ENCODE measurements around the gene NEK3.
"Not testable (repeated sequence)": the region's sequence is repeated elsewhere in the genome, so short reads cannot be mapped to it uniquely, and the experiment has no call there.

NEK3 gene

DNA sequence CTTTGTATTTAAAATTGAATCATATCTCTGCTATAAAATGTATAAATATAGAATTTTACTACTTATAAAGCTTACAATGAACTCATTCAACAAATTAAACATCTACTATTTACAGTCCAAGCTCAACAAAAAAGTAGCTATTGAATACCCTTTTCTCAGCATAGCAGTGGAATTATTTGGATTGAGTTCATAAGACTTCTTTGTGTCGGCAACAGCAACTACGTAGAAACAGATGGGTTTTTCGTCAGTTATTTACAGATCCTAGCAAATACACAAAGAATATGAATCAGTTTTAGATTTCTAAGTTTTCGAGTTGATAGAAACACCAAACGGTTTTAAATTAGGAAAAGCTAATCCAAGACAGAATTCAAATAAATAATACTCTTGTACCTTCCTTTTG is 10.4 kb upstream of the NEK3 start:
- H3K36me3 ChIP-seq (ENCODE audit: control insufficient read depth in 1 of 2, insufficient read depth in 2 of 2, low read length in 2 of 2) = peaks cover 0 to 24% of the 10 kb centered on the region in 2 donors
- H3K9ac ChIP-seq (ENCODE audit: low read depth in 1 of 2, low read length in 2 of 2) = no peak overlapping the region

DNA sequence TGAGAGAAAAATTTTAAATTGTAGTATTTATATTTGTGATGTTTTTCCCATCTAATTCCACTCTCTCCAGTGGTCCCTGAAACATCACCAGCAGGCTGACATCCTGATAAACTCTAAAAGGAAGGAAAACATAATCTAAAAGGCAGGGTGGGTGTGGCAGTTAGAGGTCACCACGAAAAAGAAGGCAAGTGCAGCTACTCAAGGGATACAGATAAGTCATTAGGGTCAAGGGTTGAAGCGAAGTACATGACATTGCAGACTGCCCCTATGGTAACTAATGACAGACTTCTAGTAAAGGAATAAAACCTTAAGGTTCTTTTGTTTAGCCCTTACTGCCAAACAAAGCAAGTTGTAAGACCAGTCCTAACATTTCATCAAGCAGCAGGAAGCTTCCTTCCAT is 6.0 kb upstream of the NEK3 start:
- Histone ChIP-seq H3K36me3 (ENCODE audit: control insufficient read depth in 1 of 2, insufficient read depth in 2 of 2, low read length in 2 of 2) (peaks cover 0 to 15% of the 10 kb centered on the region in 2 donors), H3K9ac (ENCODE audit: low read depth in 1 of 2, low read length in 2 of 2) (no peak overlapping the region), H3K27me3 (ENCODE audit: control insufficient read depth in 1 of 2, insufficient read depth in 2 of 2, low read length in 2 of 2) (no peaks in the 10 kb centered on the region), H3K4me3 (ENCODE audit: low read depth in 1 of 2, low read length in 2 of 2) (no peak overlapping the region), H3K4me1 (ENCODE audit: control insufficient read depth in 1 of 2, insufficient read depth in 2 of 2, low read length in 2 of 2) (peaks cover 22 to 28% of the 10 kb centered on the region in 2 donors), H3K9me3 (ENCODE audit: control insufficient read depth in 1 of 2, low read length in 2 of 2) (no peaks in the 10 kb centered on the region), H3K27ac (ENCODE audit: low read depth, low read length) (no peak overlapping the region)

More for the DNA sequence above, 10.4 kb upstream of the NEK3 start:
- no peak overlapping the region for H3K4me3 ChIP-seq (ENCODE audit: low read depth in 1 of 2, low read length in 2 of 2)
- no peaks in the 10 kb centered on the region for H3K9me3 ChIP-seq (ENCODE audit: control insufficient read depth in 1 of 2, low read length in 2 of 2)
- H3K27ac ChIP-seq (ENCODE audit: low read depth, low read length) = no peak overlapping the region
- H3K4me1 ChIP-seq (ENCODE audit: control insufficient read depth in 1 of 2, insufficient read depth in 2 of 2, low read length in 2 of 2) = no peaks in the 10 kb centered on the region
- no peaks in the 10 kb centered on the region for H3K27me3 ChIP-seq (ENCODE audit: control insufficient read depth in 1 of 2, insufficient read depth in 2 of 2, low read length in 2 of 2)

GRCh38 chr13:52164989-52165388 is 5.6 kb upstream of the NEK3 start:
- no peak overlapping the region for H3K4me3 ChIP-seq (ENCODE audit: low read depth in 1 of 2, low read length in 2 of 2)
- no peak overlapping the region for H3K9ac ChIP-seq (ENCODE audit: low read depth in 1 of 2, low read length in 2 of 2)
- no peaks in the 10 kb centered on the region for H3K27me3 ChIP-seq (ENCODE audit: control insufficient read depth in 1 of 2, insufficient read depth in 2 of 2, low read length in 2 of 2)
- H3K9me3 ChIP-seq (ENCODE audit: control insufficient read depth in 1 of 2, low read length in 2 of 2) = no peaks in the 10 kb centered on the region
- H3K27ac ChIP-seq (ENCODE audit: low read depth, low read length) = no peak overlapping the region
- peaks cover 24 to 30% of the 10 kb centered on the region in 2 donors for H3K4me1 ChIP-seq (ENCODE audit: control insufficient read depth in 1 of 2, insufficient read depth in 2 of 2, low read length in 2 of 2)
- H3K36me3 ChIP-seq (ENCODE audit: control insufficient read depth in 1 of 2, insufficient read depth in 2 of 2, low read length in 2 of 2) = peaks cover 0 to 10% of the 10 kb centered on the region in 2 donors

DNA sequence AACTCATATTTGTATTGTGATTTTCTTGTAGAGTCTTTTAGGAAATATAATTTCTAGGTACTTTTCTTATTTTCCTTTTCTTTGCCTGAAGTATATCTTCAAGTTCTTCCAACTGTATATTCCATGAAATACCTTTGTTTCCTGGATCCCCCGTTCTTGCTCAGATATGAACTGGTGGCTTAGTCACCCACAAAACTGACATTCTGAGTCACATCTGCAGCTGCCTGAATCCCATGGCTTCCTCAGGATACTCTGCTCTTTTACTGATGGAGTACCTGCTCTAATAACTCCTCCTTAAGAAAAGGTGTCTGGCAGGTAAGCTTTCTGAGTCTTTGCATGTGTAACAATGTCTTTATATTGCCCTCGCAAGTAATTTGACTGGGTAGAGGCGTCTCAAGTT is 4.5 kb upstream of the NEK3 start:
- not testable (repeated sequence) for H3K27ac ChIP-seq (ENCODE audit: low read depth, low read length); H3K9ac ChIP-seq (ENCODE audit: low read depth in 1 of 2, low read length in 2 of 2); H3K27me3 ChIP-seq (ENCODE audit: control insufficient read depth in 1 of 2, insufficient read depth in 2 of 2, low read length in 2 of 2); H3K4me3 ChIP-seq (ENCODE audit: low read depth in 1 of 2, low read length in 2 of 2); H3K36me3 ChIP-seq (ENCODE audit: control insufficient read depth in 1 of 2, insufficient read depth in 2 of 2, low read length in 2 of 2); H3K9me3 ChIP-seq (ENCODE audit: control insufficient read depth in 1 of 2, low read length in 2 of 2)
- H3K4me1 ChIP-seq (ENCODE audit: control insufficient read depth in 1 of 2, insufficient read depth in 2 of 2, low read length in 2 of 2) = peaks cover 29 to 35% of the 10 kb centered on the region in 2 donors

DNA sequence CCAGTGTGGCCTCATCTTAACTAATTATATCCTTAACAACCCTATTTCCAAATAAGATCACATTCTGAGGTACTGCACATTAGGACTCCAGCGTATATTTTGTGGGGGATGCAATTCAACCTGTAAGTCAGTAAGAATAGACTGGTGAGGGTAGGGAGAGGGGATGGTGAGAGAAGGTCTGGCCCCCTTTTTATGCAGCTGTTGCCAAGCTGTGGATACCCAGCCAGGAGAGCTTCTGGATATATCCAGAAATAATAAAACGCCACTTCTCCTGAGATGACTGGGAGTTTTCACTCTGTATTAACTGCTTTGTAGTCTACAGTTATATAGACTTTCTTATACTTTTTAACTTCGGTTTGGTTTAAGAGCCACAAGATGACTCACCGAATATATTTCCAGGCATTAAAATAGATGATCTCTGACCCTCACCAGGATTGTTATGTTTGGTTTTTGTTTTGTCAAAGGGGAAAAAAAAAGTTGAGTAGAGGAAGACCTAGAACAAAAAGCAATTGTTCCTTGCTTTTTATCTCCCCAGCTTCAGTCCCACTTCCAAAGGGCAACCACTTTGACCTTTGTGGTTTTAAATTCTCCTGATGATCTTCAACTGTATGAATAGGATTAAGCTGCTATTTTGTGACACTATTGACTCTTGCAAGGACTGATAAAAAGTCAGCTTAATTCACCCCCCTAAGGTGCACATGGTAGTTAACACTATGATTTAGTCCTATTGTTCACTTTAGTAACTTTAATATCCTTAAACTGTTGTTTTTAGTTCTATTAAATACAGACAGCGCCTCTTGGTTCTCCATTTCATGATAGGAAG is 3.1 kb upstream of the NEK3 start:
- Histone ChIP-seq H3K9me3 (ENCODE audit: control insufficient read depth in 1 of 2, low read length in 2 of 2) (no peaks in the 10 kb centered on the region), H3K4me1 (ENCODE audit: control insufficient read depth in 1 of 2, insufficient read depth in 2 of 2, low read length in 2 of 2) (peaks cover 40% of the 10 kb centered on the region in 2 donors), H3K27ac (ENCODE audit: low read depth, low read length) (no peak overlapping the region), H3K4me3 (ENCODE audit: low read depth in 1 of 2, low read length in 2 of 2) (no peak overlapping the region), H3K27me3 (ENCODE audit: control insufficient read depth in 1 of 2, insufficient read depth in 2 of 2, low read length in 2 of 2) (no peaks in the 10 kb centered on the region), H3K9ac (ENCODE audit: low read depth in 1 of 2, low read length in 2 of 2) (peak overlapping the region in 1 of 2 donors; percentile 10), H3K36me3 (ENCODE audit: control insufficient read depth in 1 of 2, insufficient read depth in 2 of 2, low read length in 2 of 2) (peaks cover 0 to 2% of the 10 kb centered on the region in 2 donors)

GRCh38 chr13:52161181-52161646 is 1.8 kb upstream of the NEK3 start:
- H3K9me3 ChIP-seq (ENCODE audit: control insufficient read depth in 1 of 2, low read length in 2 of 2) = no peaks in the 10 kb centered on the region
- H3K36me3 ChIP-seq (ENCODE audit: control insufficient read depth in 1 of 2, insufficient read depth in 2 of 2, low read length in 2 of 2) = no peaks in the 10 kb centered on the region
- H3K4me3 ChIP-seq (ENCODE audit: low read depth in 1 of 2, low read length in 2 of 2) = no peak overlapping the region
- no peak overlapping the region for H3K27ac ChIP-seq (ENCODE audit: low read depth, low read length)
- peaks cover 40 to 48% of the 10 kb centered on the region in 2 donors for H3K4me1 ChIP-seq (ENCODE audit: control insufficient read depth in 1 of 2, insufficient read depth in 2 of 2, low read length in 2 of 2)
- no peak overlapping the region for H3K9ac ChIP-seq (ENCODE audit: low read depth in 1 of 2, low read length in 2 of 2)
- H3K27me3 ChIP-seq (ENCODE audit: control insufficient read depth in 1 of 2, insufficient read depth in 2 of 2, low read length in 2 of 2) = no peaks in the 10 kb centered on the region

DNA sequence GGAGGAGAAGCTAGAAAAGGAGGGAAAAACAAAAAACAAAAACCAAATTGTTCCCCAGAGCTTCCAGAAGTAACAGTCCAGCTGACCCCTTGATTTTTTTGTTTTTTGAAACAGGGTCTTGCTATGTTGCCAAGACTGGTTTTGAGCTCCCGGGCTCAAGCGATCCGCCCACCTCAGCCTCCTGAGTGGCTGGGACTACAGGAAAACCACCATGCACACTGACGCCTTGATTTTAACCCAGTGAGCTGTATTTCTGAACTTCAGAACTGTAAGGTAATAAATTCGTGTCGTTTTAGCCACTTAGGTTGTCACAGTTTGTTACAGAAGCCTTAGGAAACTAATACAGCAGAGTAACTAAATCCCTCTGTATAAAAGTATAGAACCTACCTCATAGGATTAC is 1.1 kb upstream of the NEK3 start:
- Histone ChIP-seq H3K4me1 (ENCODE audit: control insufficient read depth in 1 of 2, insufficient read depth in 2 of 2, low read length in 2 of 2) (peaks cover 45 to 48% of the 10 kb centered on the region in 2 donors), H3K4me3 (ENCODE audit: low read depth in 1 of 2, low read length in 2 of 2) (no peak overlapping the region), H3K9me3 (ENCODE audit: control insufficient read depth in 1 of 2, low read length in 2 of 2) (no peaks in the 10 kb centered on the region), H3K9ac (ENCODE audit: low read depth in 1 of 2, low read length in 2 of 2) (no peak overlapping the region), H3K27ac (ENCODE audit: low read depth, low read length) (no peak overlapping the region), H3K27me3 (ENCODE audit: control insufficient read depth in 1 of 2, insufficient read depth in 2 of 2, low read length in 2 of 2) (no peaks in the 10 kb centered on the region), H3K36me3 (ENCODE audit: control insufficient read depth in 1 of 2, insufficient read depth in 2 of 2, low read length in 2 of 2) (no peaks in the 10 kb centered on the region)

DNA sequence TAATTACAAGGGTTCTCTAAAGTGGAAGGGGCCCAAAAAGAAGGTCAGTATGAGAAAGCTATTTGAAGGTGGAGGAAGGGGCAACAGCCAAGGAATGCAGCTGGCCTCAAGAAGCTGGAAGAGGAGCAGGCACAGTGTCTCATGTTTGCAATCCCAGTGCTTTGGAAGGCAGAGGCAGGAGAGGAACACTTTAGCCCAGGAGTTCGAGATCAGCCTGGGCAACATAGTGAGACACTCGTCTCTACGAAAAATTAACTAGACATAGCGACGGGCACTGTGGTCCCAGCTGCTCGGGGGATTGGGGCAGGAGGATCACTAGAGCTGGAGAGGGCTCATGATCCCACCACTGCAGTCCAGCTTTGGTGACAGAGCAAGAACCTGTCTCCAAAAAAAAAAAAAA is 656 bp upstream of the NEK3 start:
- H3K27ac ChIP-seq (ENCODE audit: low read depth, low read length) = no peak overlapping the region

DNA sequence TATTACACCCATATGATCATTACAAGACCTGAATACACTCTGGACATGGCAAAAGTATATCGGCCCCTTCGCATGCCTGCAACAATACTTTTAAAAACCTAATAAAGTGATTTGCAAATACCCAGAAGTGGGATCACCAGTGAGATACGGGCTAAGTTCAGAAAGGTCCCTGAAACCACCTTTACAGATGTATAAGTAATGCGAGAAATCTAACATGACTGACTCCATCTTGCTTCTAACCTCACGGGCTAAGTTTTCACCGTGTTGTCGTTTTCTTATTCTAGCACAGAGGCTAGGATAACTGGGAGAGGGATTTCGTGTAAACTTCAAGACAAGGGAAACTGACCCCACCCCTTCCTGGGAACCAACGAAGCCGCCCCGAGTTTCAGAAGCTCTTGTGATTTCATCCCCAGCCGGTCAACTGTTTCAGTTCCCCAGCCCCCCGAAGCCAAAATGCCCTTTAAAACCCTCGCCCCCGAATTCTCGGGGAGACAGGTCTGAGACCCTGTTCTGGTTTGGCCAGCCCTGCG is 703 bp downstream of the NEK3 start:
- Histone ChIP-seq H3K27me3 (ENCODE audit: control insufficient read depth in 1 of 2, insufficient read depth in 2 of 2, low read length in 2 of 2) (no peaks in the 10 kb centered on the region), H3K4me3 (ENCODE audit: low read depth in 1 of 2, low read length in 2 of 2) (peak overlapping the region; percentile 76 to 79), H3K9me3 (ENCODE audit: control insufficient read depth in 1 of 2, low read length in 2 of 2) (no peaks in the 10 kb centered on the region), H3K9ac (ENCODE audit: low read depth in 1 of 2, low read length in 2 of 2) (peak overlapping the region; percentile 79 to 85), H3K4me1 (ENCODE audit: control insufficient read depth in 1 of 2, insufficient read depth in 2 of 2, low read length in 2 of 2) (peaks cover 45 to 55% of the 10 kb centered on the region in 2 donors), H3K27ac (ENCODE audit: low read depth, low read length) (peak overlapping the region; percentile 85), H3K36me3 (ENCODE audit: control insufficient read depth in 1 of 2, insufficient read depth in 2 of 2, low read length in 2 of 2) (no peaks in the 10 kb centered on the region)

More for the DNA sequence above, 656 bp upstream of the NEK3 start:
- peak overlapping the region; percentile 76 to 79 for H3K4me3 ChIP-seq (ENCODE audit: low read depth in 1 of 2, low read length in 2 of 2)
- peaks cover 45 to 53% of the 10 kb centered on the region in 2 donors for H3K4me1 ChIP-seq (ENCODE audit: control insufficient read depth in 1 of 2, insufficient read depth in 2 of 2, low read length in 2 of 2)
- peak overlapping the region; percentile 79 to 85 for H3K9ac ChIP-seq (ENCODE audit: low read depth in 1 of 2, low read length in 2 of 2)
- no peaks in the 10 kb centered on the region for H3K36me3 ChIP-seq (ENCODE audit: control insufficient read depth in 1 of 2, insufficient read depth in 2 of 2, low read length in 2 of 2)
- no peaks in the 10 kb centered on the region for H3K27me3 ChIP-seq (ENCODE audit: control insufficient read depth in 1 of 2, insufficient read depth in 2 of 2, low read length in 2 of 2)
- H3K9me3 ChIP-seq (ENCODE audit: control insufficient read depth in 1 of 2, low read length in 2 of 2) = no peaks in the 10 kb centered on the region

DNA sequence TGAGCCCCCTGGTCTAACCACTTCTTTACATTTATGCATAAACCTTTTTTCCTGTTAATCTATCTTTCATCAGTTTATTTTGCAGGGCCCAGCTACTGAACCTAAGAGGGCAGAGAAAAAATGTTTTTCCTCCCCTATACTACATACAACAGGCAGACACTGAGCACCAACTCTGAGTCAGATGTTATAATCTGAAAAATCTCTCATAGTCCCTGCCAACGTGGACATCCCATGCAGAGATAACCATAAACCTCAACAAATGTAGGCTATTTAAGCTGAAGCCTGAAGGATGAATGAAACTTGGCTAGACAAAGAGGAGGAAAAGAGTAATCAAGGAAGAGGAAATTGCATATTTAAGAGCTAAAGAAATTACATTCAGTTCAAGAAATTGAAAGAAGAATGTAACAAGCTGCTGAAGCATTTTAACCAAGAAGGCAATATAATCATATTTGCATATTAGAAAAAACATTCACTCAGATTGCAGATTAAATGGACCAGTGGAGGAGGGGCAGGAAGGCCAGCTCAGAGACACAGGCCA is 2.6 kb downstream of the NEK3 start:
- Histone ChIP-seq H3K4me1 (ENCODE audit: control insufficient read depth in 1 of 2, insufficient read depth in 2 of 2, low read length in 2 of 2) (peaks cover 31 to 45% of the 10 kb centered on the region in 2 donors), H3K27ac (ENCODE audit: low read depth, low read length) (no peak overlapping the region), H3K9me3 (ENCODE audit: control insufficient read depth in 1 of 2, low read length in 2 of 2) (no peaks in the 10 kb centered on the region), H3K36me3 (ENCODE audit: control insufficient read depth in 1 of 2, insufficient read depth in 2 of 2, low read length in 2 of 2) (peaks cover 1 to 3% of the 10 kb centered on the region in 2 donors), H3K4me3 (ENCODE audit: low read depth in 1 of 2, low read length in 2 of 2) (no peak overlapping the region), H3K9ac (ENCODE audit: low read depth in 1 of 2, low read length in 2 of 2) (no peak overlapping the region), H3K27me3 (ENCODE audit: control insufficient read depth in 1 of 2, insufficient read depth in 2 of 2, low read length in 2 of 2) (no peaks in the 10 kb centered on the region)

Data from duodenal mucosa (tissue), 2 donors.